RWPE2 (cell line): ENCODE measurements around the gene RERE.
A peak's percentile ranks its signal among the peaks of the same experiment; 100 is the strongest.

Experiments used
- ATAC-seq: fragments of 200-7000 bp; cut with Tn5 transposase; 3 replicates; pipeline ENCODE4 v1.9.1; 2021; ENCODE audit warnings: low read depth
- DNase-seq: peaks from one replicate; pipeline ENCODE4 v3.0.0-alpha.2; 2020; ENCODE audit warnings: low spot score
- H3K27ac ChIP-seq: fragments of 450-650 bp; 2 replicates; pipeline ENCODE4 v1.5.1; 2017; ENCODE audit warnings: mild to moderate bottlenecking; ENCODE audit not compliant: poor library complexity, severe bottlenecking
- H3K27me3 ChIP-seq: fragments of 250-450 bp; sonication (Bioruptor Pico); 2 replicates; pipeline ENCODE4 v1.5.1; 2021; ENCODE audit warnings: mild to moderate bottlenecking, moderate library complexity; ENCODE audit not compliant: insufficient read depth, poor library complexity, severe bottlenecking
- H3K36me3 ChIP-seq: fragments of 250-450 bp; sonication (Bioruptor Pico); 2 replicates; pipeline ENCODE4 v1.5.1; 2020; ENCODE audit warnings: low read depth, mild to moderate bottlenecking, moderate library complexity
- H3K4me1 ChIP-seq: fragments of 250-450 bp; sonication (Bioruptor Pico); 2 replicates; pipeline ENCODE4 v1.5.1; 2021; ENCODE audit warnings: mild to moderate bottlenecking, moderate library complexity; ENCODE audit not compliant: insufficient read depth, poor library complexity, severe bottlenecking
- H3K4me3 ChIP-seq: fragments of 250-450 bp; sonication (Bioruptor Pico); 2 replicates; pipeline ENCODE4 v1.5.1; 2021; ENCODE audit warnings: mild to moderate bottlenecking, moderate library complexity; ENCODE audit not compliant: severe bottlenecking
- H3K9me3 ChIP-seq: fragments of 250-450 bp; sonication (Bioruptor Pico); 2 replicates; pipeline ENCODE4 v1.5.1; 2021; ENCODE audit warnings: mild to moderate bottlenecking, moderate library complexity; ENCODE audit not compliant: severe bottlenecking
- TF ChIP-seq, protein P1 (sequence below): fragments of 450-650 bp; IDR thresholded peaks from one replicate; pipeline ENCODE4 v1.5.1; 2017; ENCODE audit warnings: mild to moderate bottlenecking, moderate library complexity; ENCODE audit not compliant: poor library complexity, severe bottlenecking

RERE gene

GRCh38 chr1:8717148-8717547 lies 100.3 kb downstream of the RERE start:
- TF ChIP-seq, protein P1, sequence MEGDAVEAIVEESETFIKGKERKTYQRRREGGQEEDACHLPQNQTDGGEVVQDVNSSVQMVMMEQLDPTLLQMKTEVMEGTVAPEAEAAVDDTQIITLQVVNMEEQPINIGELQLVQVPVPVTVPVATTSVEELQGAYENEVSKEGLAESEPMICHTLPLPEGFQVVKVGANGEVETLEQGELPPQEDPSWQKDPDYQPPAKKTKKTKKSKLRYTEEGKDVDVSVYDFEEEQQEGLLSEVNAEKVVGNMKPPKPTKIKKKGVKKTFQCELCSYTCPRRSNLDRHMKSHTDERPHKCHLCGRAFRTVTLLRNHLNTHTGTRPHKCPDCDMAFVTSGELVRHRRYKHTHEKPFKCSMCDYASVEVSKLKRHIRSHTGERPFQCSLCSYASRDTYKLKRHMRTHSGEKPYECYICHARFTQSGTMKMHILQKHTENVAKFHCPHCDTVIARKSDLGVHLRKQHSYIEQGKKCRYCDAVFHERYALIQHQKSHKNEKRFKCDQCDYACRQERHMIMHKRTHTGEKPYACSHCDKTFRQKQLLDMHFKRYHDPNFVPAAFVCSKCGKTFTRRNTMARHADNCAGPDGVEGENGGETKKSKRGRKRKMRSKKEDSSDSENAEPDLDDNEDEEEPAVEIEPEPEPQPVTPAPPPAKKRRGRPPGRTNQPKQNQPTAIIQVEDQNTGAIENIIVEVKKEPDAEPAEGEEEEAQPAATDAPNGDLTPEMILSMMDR = no peak
- H3K27me3 ChIP-seq = no peaks in the 10 kb centered on the region
- DNase-seq (no peak), ATAC-seq (no peak)
- H3K4me1 ChIP-seq = peaks cover 24% of the 10 kb centered on the region
- no peak overlapping the region for H3K27ac ChIP-seq
- H3K9me3 ChIP-seq = no peaks in the 10 kb centered on the region
- H3K36me3 ChIP-seq = no peaks in the 10 kb centered on the region
- H3K4me3 ChIP-seq = no peak overlapping the region

DNA sequence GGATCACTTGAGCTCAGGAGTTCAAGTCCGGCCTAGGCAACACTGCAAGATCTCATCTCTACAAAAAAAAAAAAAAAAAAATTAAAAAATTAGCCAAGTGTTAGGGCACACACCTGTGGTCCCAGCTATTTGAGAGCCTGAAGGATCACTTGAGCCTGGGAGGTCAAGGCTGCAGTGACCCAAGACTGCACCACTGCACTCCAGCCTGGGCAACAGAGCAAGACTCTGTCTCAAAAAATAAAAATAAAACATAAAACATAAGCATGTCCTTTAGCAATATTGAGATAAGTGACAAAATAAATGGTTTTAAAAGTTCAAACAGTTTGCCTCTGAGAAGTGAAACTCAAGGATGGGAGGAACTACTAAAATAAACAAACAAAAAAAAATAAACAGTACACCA lies 101.2 kb downstream of the RERE start:
- ATAC-seq = no peak
- Histone ChIP-seq H3K36me3 (no peaks in the 10 kb centered on the region), H3K4me1 (peaks cover 33% of the 10 kb centered on the region), H3K27me3 (no peaks in the 10 kb centered on the region), H3K9me3 (no peaks in the 10 kb centered on the region), H3K27ac (no peak overlapping the region), H3K4me3 (no peak overlapping the region)
- TF ChIP-seq, protein P1 = no peak
- DNase-seq = no peak

DNA sequence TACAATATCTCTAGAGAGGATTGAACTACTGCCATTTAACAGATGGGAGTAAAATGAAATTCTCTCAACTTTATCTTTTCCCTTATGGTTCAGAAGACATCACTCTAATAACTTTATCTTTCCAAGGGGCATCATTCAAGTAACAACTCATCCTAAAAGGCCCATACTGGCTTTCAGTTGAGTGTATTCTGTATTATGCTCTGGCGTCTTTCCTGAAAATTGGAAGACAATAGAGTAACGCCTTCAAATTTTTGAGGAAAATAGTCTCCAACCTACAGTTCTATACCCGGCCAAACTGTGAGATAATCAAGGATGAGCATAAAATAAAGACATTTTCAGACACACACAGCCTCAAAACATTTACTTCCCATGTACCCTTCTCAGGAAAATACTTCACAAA lies 103.3 kb downstream of the RERE start:
- no peaks in the 10 kb centered on the region for H3K36me3 ChIP-seq
- TF ChIP-seq, protein P1 = no peak
- no peaks in the 10 kb centered on the region for H3K9me3 ChIP-seq
- H3K4me1 ChIP-seq = peaks cover 34% of the 10 kb centered on the region
- ATAC-seq = no peak
- no peak overlapping the region for H3K4me3 ChIP-seq
- H3K27ac ChIP-seq = peak overlapping the region; percentile 90
- H3K27me3 ChIP-seq = no peaks in the 10 kb centered on the region
- DNase-seq = no peak

DNA sequence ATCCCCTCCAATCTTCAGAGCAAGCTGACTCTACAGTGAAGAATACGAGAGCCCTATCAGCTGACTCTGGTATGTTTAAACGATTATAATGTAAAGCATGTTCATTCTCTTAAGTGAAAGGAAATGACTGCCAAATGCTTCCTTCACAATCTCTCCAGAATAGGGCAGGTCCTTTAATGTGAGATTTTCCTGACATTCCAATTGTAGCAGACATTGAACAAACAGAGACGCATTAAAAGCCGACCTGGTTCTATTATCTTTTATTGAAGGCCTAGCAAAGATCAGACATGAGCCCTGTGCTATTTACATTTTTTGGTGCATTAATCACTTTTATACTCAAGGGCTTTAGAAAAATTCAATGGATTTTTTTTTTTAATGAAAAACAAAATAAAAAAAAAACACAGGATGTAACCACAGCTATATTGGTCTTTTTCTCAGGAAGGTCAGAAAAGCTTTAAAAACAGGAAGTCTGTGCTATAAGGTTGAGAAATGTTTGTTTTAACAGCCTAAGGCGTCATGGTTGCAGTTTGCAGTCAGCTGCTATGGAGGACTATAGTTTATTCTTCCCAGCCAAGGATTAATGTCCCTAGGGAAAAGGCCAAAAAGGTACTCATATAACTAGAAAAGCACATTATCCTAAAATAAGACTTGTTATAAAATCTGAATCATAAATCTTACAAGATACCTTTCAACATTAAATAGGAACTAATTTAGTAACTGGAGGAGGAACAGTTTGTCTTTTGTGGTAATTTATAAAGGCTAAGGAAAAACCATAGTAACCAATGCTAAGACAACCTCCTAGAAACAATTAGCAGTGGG lies 104.8 kb downstream of the RERE start:
- TF ChIP-seq, protein P1 = no peak
- no peak for DNase-seq
- H3K4me3 ChIP-seq = no peak overlapping the region
- H3K36me3 ChIP-seq = no peaks in the 10 kb centered on the region
- peaks cover 34% of the 10 kb centered on the region for H3K4me1 ChIP-seq
- H3K9me3 ChIP-seq = no peaks in the 10 kb centered on the region
- no peaks in the 10 kb centered on the region for H3K27me3 ChIP-seq
- peak; percentile 90 for ATAC-seq
- H3K27ac ChIP-seq = peak overlapping the region; percentile 90

- no peaks in the 10 kb centered on the region for H3K36me3 ChIP-seq
- no peak for DNase-seq
- H3K4me3 ChIP-seq = no peak overlapping the region
- H3K27me3 ChIP-seq = no peaks in the 10 kb centered on the region
- no peak for ATAC-seq
- H3K4me1 ChIP-seq = peaks cover 30% of the 10 kb centered on the region
- TF ChIP-seq, protein P1 = no peak
- peak overlapping the region; percentile 90 for H3K27ac ChIP-seq
- H3K9me3 ChIP-seq = no peaks in the 10 kb centered on the region
These were observed 105.5 kb downstream of the RERE start for GRCh38 chr1:8711873-8712412.
